HepG2 (cell line): ENCODE results near the gene SHBG. TPM values are rescaled to one million over a fixed set of nuclear protein-coding genes. Genes with fewer than 3 reads are reported as not detected.

Source experiments
- AGO1 ChIP-seq: fragments of 200-400 bp; formaldehyde crosslinking; IDR thresholded peaks from 2 replicates; pipeline ENCODE4 v1.6.1; 2017; ENCODE audit warnings: mild to moderate bottlenecking, low read depth, low read length, moderate library complexity; ENCODE audit not compliant: poor library complexity, severe bottlenecking
- ASH2L ChIP-seq: fragments of 300-600, 200-600 bp; sonication (generic); IDR thresholded peaks from 2 replicates; pipeline ENCODE4 v1.7.0; 2017; ENCODE audit warnings: low read depth, mild to moderate bottlenecking, moderate library complexity, mixed read lengths, low read length; ENCODE audit not compliant: insufficient read length
- CHCHD3 ChIP-seq: sonication (generic); formaldehyde crosslinking; IDR thresholded peaks from 2 replicates; pipeline ENCODE4 v1.8.0; 2022; ENCODE audit warnings: mild to moderate bottlenecking, missing genetic modification reagents, moderate library complexity
- EEA1 ChIP-seq: sonication (generic); formaldehyde crosslinking; IDR thresholded peaks from 2 replicates; pipeline ENCODE4 v1.5.1; 2020; ENCODE audit warnings: mild to moderate bottlenecking, missing genetic modification reagents, borderline replicate concordance
- ERF ChIP-seq: IDR thresholded peaks from 2 replicates; pipeline ENCODE4 v1.6.1; 2018; ENCODE audit warnings: missing biosample characterization, missing genetic modification reagents
- ETV5 ChIP-seq: IDR thresholded peaks from 2 replicates; pipeline ENCODE4 v1.6.1; 2018; ENCODE audit warnings: missing biosample characterization, missing genetic modification reagents, inconsistent platforms, borderline replicate concordance
- FOSL2 ChIP-seq: sonication (generic); formaldehyde crosslinking; IDR thresholded peaks from 2 replicates; pipeline ENCODE4 v1.4.0; 2020; ENCODE audit warnings: missing genetic modification reagents
- GABPA ChIP-seq, 2 experiments: IDR thresholded peaks; 2 replicates each; pipeline ENCODE4 v1.6.1; 2011 to 2016; ENCODE audit warnings: low read depth in 2 of 2, low read length in 1 of 2, missing biosample characterization in 1 of 2, missing genetic modification characterization in 1 of 2
- GATAD1 ChIP-seq: IDR thresholded peaks from 2 replicates; pipeline ENCODE4 v1.6.1; 2016; ENCODE audit warnings: missing genetic modification reagents, missing compliant biosample characterization
- KLF16 ChIP-seq, 2 experiments: sonication (generic) in 1 of 2; formaldehyde crosslinking in 1 of 2; IDR thresholded peaks; 2 replicates each; pipeline versions ENCODE4 v1.6.1 to v1.8.0; 2016 to 2023; ENCODE audit warnings: missing genetic modification reagents in 2 of 2, missing compliant biosample characterization in 1 of 2
- MATR3 ChIP-seq: sonication (generic); formaldehyde crosslinking; IDR thresholded peaks from 2 replicates; pipeline ENCODE4 v1.4.0; 2020; ENCODE audit warnings: missing genetic modification reagents
- MED1 ChIP-seq: sonication (generic); formaldehyde crosslinking; IDR thresholded peaks from 2 replicates; pipeline ENCODE4 v1.4.0; 2020; ENCODE audit warnings: missing genetic modification reagents
- NCOA2 ChIP-seq: sonication (generic); formaldehyde crosslinking; IDR thresholded peaks from 2 replicates; pipeline ENCODE4 v1.8.0; 2022; ENCODE audit warnings: inconsistent platforms
- NKX3-1 ChIP-seq: sonication (generic); formaldehyde crosslinking; IDR thresholded peaks from 2 replicates; pipeline ENCODE4 v1.5.0; 2020; ENCODE audit warnings: missing genetic modification reagents
- SP5 ChIP-seq: IDR thresholded peaks from 2 replicates; pipeline ENCODE4 v1.6.1; 2016; ENCODE audit warnings: low read depth, borderline replicate concordance
- ZBTB33 ChIP-seq: sonication (generic); formaldehyde crosslinking; IDR thresholded peaks from 2 replicates; pipeline ENCODE4 v1.4.0; 2020; ENCODE audit warnings: missing genetic modification reagents
- ZBTB44 ChIP-seq: sonication (generic); formaldehyde crosslinking; IDR thresholded peaks from 2 replicates; pipeline ENCODE4 v1.4.0; 2020; ENCODE audit warnings: missing genetic modification reagents
- ZNF224 ChIP-seq: sonication (generic); formaldehyde crosslinking; IDR thresholded peaks from 2 replicates; pipeline ENCODE4 v1.5.0; 2020; ENCODE audit warnings: mild to moderate bottlenecking, missing genetic modification reagents
- ZNF234 ChIP-seq: sonication (generic); formaldehyde crosslinking; conservative IDR thresholded peaks from 2 replicates; pipeline ENCODE4 v1.5.1; 2020; ENCODE audit warnings: mild to moderate bottlenecking, missing genetic modification reagents
- ZNF44 ChIP-seq: sonication (generic); formaldehyde crosslinking; IDR thresholded peaks from 2 replicates; pipeline ENCODE4 v1.5.1; 2020; ENCODE audit warnings: mild to moderate bottlenecking, missing genetic modification reagents
- ZNF496 ChIP-seq: sonication (generic); formaldehyde crosslinking; IDR thresholded peaks from 2 replicates; pipeline ENCODE4 v1.8.1; 2023; ENCODE audit warnings: mild to moderate bottlenecking, moderate library complexity, missing genetic modification reagents; ENCODE audit not compliant: insufficient replicate concordance
- polyA plus RNA-seq, 8 experiments: library from polyadenylated mRNA; depleted of rRNA in 3 of 8; stranded (reverse) in 7 of 8; unstranded in 1 of 8; fragments of >200 nt; fragmentation: Illumina TruSeq in 4 of 8; extraction: Trizol in 4 of 8; gene quantifications; 2 replicates each; pipeline versions ENCODE4 v1.2.1 to v1.2.3, GENCODE V29; 2011 to 2016; ENCODE audit warnings: low read depth in 4 of 8, missing spikeins in 1 of 8, mixed read lengths in 1 of 8; ENCODE audit not compliant: insufficient read depth in 1 of 8
- total RNA-seq, 5 experiments: library from RNA; depleted of rRNA; stranded (reverse); fragments of >200 nt; fragmentation: Illumina TruSeq; extraction: Trizol; gene quantifications; 2 replicates each; pipeline ENCODE4 v1.2.3, GENCODE V29; 2016; ENCODE audit warnings: low read depth in 1 of 5
- TF ChIP-seq, protein P1 (sequence below): IDR thresholded peaks from 2 replicates; pipeline ENCODE4 v1.6.1; 2016; ENCODE audit warnings: missing compliant biosample characterization, missing genetic modification reagents, borderline replicate concordance
- TF ChIP-seq, protein P2 (sequence below): IDR thresholded peaks from 2 replicates; pipeline ENCODE4 v1.6.1; 2016; ENCODE audit warnings: low read depth, control low read depth

The SHBG gene
- total and polyA plus RNA-seq, 2 of the 13 experiments (the other 11 are each of a cell fraction or from before 2014, with no cell fraction given) = 4.0 to 6.1 TPM

DNA sequence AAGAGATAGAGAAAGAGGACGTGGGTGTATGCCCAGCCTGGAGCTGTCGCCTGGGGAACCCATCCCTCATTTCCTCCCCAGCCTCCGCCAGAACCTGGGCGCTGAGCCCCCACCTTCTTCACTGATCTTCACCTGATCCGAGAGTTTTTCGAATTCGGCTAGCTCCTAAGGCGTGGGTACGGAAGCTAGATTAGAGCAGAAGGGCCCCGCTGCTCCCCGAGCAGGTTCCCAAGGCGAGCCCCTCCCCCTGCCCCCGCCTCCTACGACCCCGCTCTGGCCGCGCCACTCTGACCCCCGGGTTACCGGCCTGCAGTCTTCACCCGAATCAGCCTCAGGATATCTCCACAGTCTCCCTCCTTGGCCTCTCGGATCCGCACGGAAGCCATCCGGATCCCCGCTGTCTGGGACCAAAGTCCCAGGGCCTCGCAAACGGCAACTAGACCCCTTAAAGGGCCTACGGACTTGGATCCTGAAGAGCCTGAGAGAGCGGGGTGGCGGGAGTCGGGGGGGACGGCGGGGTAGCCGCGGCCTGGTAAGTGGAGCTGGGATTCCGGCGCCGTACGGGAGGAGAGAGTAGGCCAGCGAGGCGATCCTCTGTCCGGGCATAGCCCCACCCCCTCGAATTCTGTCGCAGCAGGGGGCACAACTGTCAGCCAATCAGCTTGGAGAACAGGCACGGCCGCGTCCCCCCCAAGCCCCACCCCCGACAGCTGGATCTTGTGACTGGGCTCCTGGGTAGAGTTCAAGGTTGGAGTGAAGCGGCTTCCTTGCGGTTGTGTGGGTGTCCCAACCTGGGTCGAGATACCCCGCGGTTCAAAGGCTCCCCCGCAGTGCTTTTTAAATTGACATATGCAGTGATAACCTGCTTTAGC is 2.4 kb upstream of the SHBG start, which contains the start of gene SAT2 (continued):
- TF ChIP-seq FOSL2 (CRISPR knock-in tag) (peak; percentile 38), EEA1 (CRISPR knock-in tag) (peak; percentile 30; the same call in 1 of the 2 replicates), NCOA2 (CRISPR knock-in tag) (peak; percentile 69), MATR3 (CRISPR knock-in tag) (no peak), ZNF234 (no peak), NKX3-1 (CRISPR knock-in tag) (peak; percentile 22; the same call in 1 of the 2 replicates), ETV5 (CRISPR knock-in tag) (no peak; the same call in 1 of the 2 replicates), AGO1 (no peak), ZBTB44 (0 out of 2 replicates have a peak, but pooled peaks have one; percentile 24), GABPA (IDR thresholded peaks at IDR 0.05; ENCODE audit: low read depth, low read length) (no peak), GABPA (CRISPR knock-in tag; IDR thresholded peaks at IDR 0.05; ENCODE audit: low read depth) (0 out of 2 replicates have a peak, but pooled peaks have one; percentile 31), ASH2L (peak; percentile 77), SP5 (no peak), MED1 (peak; percentile 72), GATAD1 (CRISPR knock-in tag) (0 out of 2 replicates have a peak, but pooled peaks have one; percentile 31), ZNF224 (CRISPR knock-in tag) (no peak), CHCHD3 (CRISPR knock-in tag) (no peak), ZNF496 (CRISPR knock-in tag) (no peak), ZBTB33 (CRISPR knock-in tag) (no peak), KLF16 (CRISPR knock-in tag; IDR thresholded peaks at IDR 0.05) (peak in 1 of 2 experiments; percentile 86; a peak in 2 of 4 replicates), ERF (CRISPR knock-in tag) (peak; percentile 62; the same call in 1 of the 2 replicates), ZNF44 (CRISPR knock-in tag) (no peak)
- TF ChIP-seq, protein P1, sequence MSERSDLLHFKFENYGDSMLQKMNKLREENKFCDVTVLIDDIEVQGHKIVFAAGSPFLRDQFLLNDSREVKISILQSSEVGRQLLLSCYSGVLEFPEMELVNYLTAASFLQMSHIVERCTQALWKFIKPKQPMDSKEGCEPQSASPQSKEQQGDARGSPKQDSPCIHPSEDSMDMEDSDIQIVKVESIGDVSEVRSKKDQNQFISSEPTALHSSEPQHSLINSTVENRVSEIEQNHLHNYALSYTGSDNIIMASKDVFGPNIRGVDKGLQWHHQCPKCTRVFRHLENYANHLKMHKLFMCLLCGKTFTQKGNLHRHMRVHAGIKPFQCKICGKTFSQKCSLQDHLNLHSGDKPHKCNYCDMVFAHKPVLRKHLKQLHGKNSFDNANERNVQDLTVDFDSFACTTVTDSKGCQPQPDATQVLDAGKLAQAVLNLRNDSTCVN (CRISPR knock-in tag) = 0 out of 2 replicates have a peak, but pooled peaks have one; percentile 55
- TF ChIP-seq, protein P2, sequence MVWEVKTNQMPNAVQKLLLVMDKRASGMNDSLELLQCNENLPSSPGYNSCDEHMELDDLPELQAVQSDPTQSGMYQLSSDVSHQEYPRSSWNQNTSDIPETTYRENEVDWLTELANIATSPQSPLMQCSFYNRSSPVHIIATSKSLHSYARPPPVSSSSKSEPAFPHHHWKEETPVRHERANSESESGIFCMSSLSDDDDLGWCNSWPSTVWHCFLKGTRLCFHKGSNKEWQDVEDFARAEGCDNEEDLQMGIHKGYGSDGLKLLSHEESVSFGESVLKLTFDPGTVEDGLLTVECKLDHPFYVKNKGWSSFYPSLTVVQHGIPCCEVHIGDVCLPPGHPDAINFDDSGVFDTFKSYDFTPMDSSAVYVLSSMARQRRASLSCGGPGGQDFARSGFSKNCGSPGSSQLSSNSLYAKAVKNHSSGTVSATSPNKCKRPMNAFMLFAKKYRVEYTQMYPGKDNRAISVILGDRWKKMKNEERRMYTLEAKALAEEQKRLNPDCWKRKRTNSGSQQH (CRISPR knock-in tag) = no peak
